HAP-1 (cell line): ENCODE data around the gene MPG.
"Not testable (repeated sequence)": the region's sequence is repeated elsewhere in the genome, so short reads cannot be mapped to it uniquely, and the experiment has no call there.

ENCODE experiments used
- DNase-seq, 2 experiments: peaks; one replicate each; pipeline ENCODE4 v3.0.0-alpha.2; 2016 to 2020; ENCODE audit warnings: low spot score in 2 of 2
- H3K27me3 ChIP-seq: fragments of 250-450 bp; sonication (Bioruptor Pico); 2 replicates; pipeline ENCODE4 v1.5.1; 2020; ENCODE audit warnings: low read depth, mild to moderate bottlenecking, moderate library complexity
- H3K36me3 ChIP-seq: fragments of 250-450 bp; sonication (Bioruptor Pico); replicated peaks from 2 replicates; pipeline ENCODE4 v1.5.1; 2020; ENCODE audit warnings: mild to moderate bottlenecking
- H3K4me1 ChIP-seq: fragments of 250-450 bp; sonication (Bioruptor Pico); 2 replicates; pipeline ENCODE4 v1.5.1; 2020; ENCODE audit warnings: mild to moderate bottlenecking
- H3K4me3 ChIP-seq: fragments of 250-450 bp; sonication (Bioruptor Pico); 2 replicates; pipeline ENCODE4 v1.5.1; 2020; ENCODE audit warnings: mild to moderate bottlenecking, moderate library complexity
- H3K9me3 ChIP-seq: fragments of 250-450 bp; sonication (Bioruptor Pico); 2 replicates; pipeline ENCODE4 v1.5.1; 2020; ENCODE audit warnings: mild to moderate bottlenecking, moderate library complexity
- in situ Hi-C: fragments of 300-500 bp; cut with MboI; formaldehyde crosslinking; loops from 3 replicates; pipeline ENCODE4 v1.14.3; 2020; ENCODE audit warnings: low sequenced_read_pairs, inconsistent platforms, mixed read lengths

Gene MPG

GRCh38 chr16:77807-78443 is at the start of gene MPG:
TSS of gene MPG (plus strand) at chr16:78225. CDS start at chr16:78310, 85 bp downstream.
- Histone ChIP-seq H3K9me3 (no peaks in the 10 kb centered on the region), H3K27me3 (no peaks in the 10 kb centered on the region), H3K36me3 (peaks cover 12% of the 10 kb centered on the region), H3K4me3 (peak within 1 kb of the TSS; percentile 42), H3K4me1 (peaks cover 15% of the 10 kb centered on the region)
- peak; percentile 72 to 91 for DNase-seq
- in situ Hi-C loops, result no loop called here

- H3K9me3 ChIP-seq, H3K4me3 ChIP-seq, H3K4me1 ChIP-seq, H3K36me3 ChIP-seq, DNase-seq, in situ Hi-C loops, H3K27me3 ChIP-seq: not testable (repeated sequence)
Measured at GRCh38 chr16:30627-31026, 47.4 kb upstream of the MPG start.

GRCh38 chr16:33154-33876 is 44.7 kb upstream of the MPG start:
- in situ Hi-C loops, H3K4me3 ChIP-seq, H3K4me1 ChIP-seq, H3K36me3 ChIP-seq, H3K27me3 ChIP-seq, H3K9me3 ChIP-seq, DNase-seq: not testable (repeated sequence)

GRCh38 chr16:33877-34647 is 44.0 kb upstream of the MPG start:
- H3K4me1 ChIP-seq, result no peaks in the 10 kb centered on the region
- no peaks in the 10 kb centered on the region for H3K27me3 ChIP-seq
- no peaks in the 10 kb centered on the region for H3K9me3 ChIP-seq
- in situ Hi-C loops, result no loop called here
- H3K4me3 ChIP-seq, result no peak overlapping the region
- peaks cover 2% of the 10 kb centered on the region for H3K36me3 ChIP-seq
- DNase-seq, result no peak

GRCh38 chr16:34648-34987 is 43.4 kb upstream of the MPG start:
- no peaks in the 10 kb centered on the region for H3K4me1 ChIP-seq
- in situ Hi-C loops, result no loop called here
- H3K36me3 ChIP-seq, result peaks cover 4% of the 10 kb centered on the region
- H3K4me3 ChIP-seq, result no peak overlapping the region
- no peaks in the 10 kb centered on the region for H3K9me3 ChIP-seq
- H3K27me3 ChIP-seq, result no peaks in the 10 kb centered on the region
- DNase-seq, result no peak

- in situ Hi-C loops, result no loop called here
- no peak for DNase-seq
- no peaks in the 10 kb centered on the region for H3K9me3 ChIP-seq
- H3K27me3 ChIP-seq, result no peaks in the 10 kb centered on the region
- peaks cover 4% of the 10 kb centered on the region for H3K36me3 ChIP-seq
- H3K4me3 ChIP-seq, result no peak overlapping the region
- H3K4me1 ChIP-seq, result no peaks in the 10 kb centered on the region
Measured at GRCh38 chr16:35011-35677, 42.9 kb upstream of the MPG start.

GRCh38 chr16:35678-36305 is 42.2 kb upstream of the MPG start:
- Histone ChIP-seq H3K27me3 (no peaks in the 10 kb centered on the region), H3K9me3 (no peaks in the 10 kb centered on the region), H3K36me3 (peaks cover 4% of the 10 kb centered on the region), H3K4me1 (no peaks in the 10 kb centered on the region), H3K4me3 (no peak overlapping the region)
- no peak for DNase-seq
- in situ Hi-C loops, result no loop called here

- no peak for DNase-seq
- in situ Hi-C loops, result no loop called here
- H3K27me3 ChIP-seq, result no peaks in the 10 kb centered on the region
- H3K4me1 ChIP-seq, result no peaks in the 10 kb centered on the region
- H3K4me3 ChIP-seq, result no peak overlapping the region
- no peaks in the 10 kb centered on the region for H3K9me3 ChIP-seq
- peaks cover 9% of the 10 kb centered on the region for H3K36me3 ChIP-seq
Measured at GRCh38 chr16:36336-36984, 41.6 kb upstream of the MPG start.

GRCh38 chr16:37511-37910 is 40.5 kb upstream of the MPG start:
- no peaks in the 10 kb centered on the region for H3K27me3 ChIP-seq
- no peak overlapping the region for H3K4me3 ChIP-seq
- no peak for DNase-seq
- H3K4me1 ChIP-seq, result no peaks in the 10 kb centered on the region
- no peaks in the 10 kb centered on the region for H3K9me3 ChIP-seq
- H3K36me3 ChIP-seq, result peaks cover 18% of the 10 kb centered on the region
- in situ Hi-C loops, result no loop called here

GRCh38 chr16:38206-38605 is 39.8 kb upstream of the MPG start:
- H3K27me3 ChIP-seq, in situ Hi-C loops, H3K4me1 ChIP-seq, H3K9me3 ChIP-seq, DNase-seq, H3K4me3 ChIP-seq: not testable (repeated sequence)
- peaks cover 25% of the 10 kb centered on the region for H3K36me3 ChIP-seq

- in situ Hi-C loops, result no loop called here
- no peak overlapping the region for H3K4me3 ChIP-seq
- peaks cover 33% of the 10 kb centered on the region for H3K36me3 ChIP-seq
- H3K4me1 ChIP-seq, result no peaks in the 10 kb centered on the region
- H3K27me3 ChIP-seq, result no peaks in the 10 kb centered on the region
- no peak for DNase-seq
- no peaks in the 10 kb centered on the region for H3K9me3 ChIP-seq
Measured at GRCh38 chr16:38941-39892, 38.8 kb upstream of the MPG start.

- no peaks in the 10 kb centered on the region for H3K4me1 ChIP-seq
- in situ Hi-C loops, result no loop called here
- DNase-seq, result no peak
- no peak overlapping the region for H3K4me3 ChIP-seq
- no peaks in the 10 kb centered on the region for H3K27me3 ChIP-seq
- H3K9me3 ChIP-seq, result no peaks in the 10 kb centered on the region
- peaks cover 53% of the 10 kb centered on the region for H3K36me3 ChIP-seq
Measured at GRCh38 chr16:41439-42068, 36.5 kb upstream of the MPG start.
